B cell (primary cell): ENCODE data around the gene PPP1R10. TPM values are rescaled to one million over a fixed set of nuclear protein-coding genes. Genes with fewer than 3 reads are reported as not detected.

ENCODE experiments used
- ATAC-seq: fragments of 200-7000 bp; cut with Tn5 transposase; one replicate; pipeline ENCODE4 v1.10.0; 2021; ENCODE audit warnings: low read depth, mild to moderate bottlenecking, moderate number of reproducible peaks, moderate library complexity
- CTCF ChIA-PET: fragments of 350-600 bp; sonication (Branson Sonifier 250); formaldehyde crosslinking; loops from one replicate; lab custom pipeline; 2021; ENCODE audit warnings: antibody characterized with exemption, inconsistent platforms; lab: Charles Lee
- POLR2A ChIA-PET: fragments of 350-600 bp; sonication (Branson Sonifier 250); formaldehyde crosslinking; loops from one replicate; lab custom pipeline; 2021; ENCODE audit warnings: antibody characterized with exemption; lab: Charles Lee
- DNase-seq: peaks from one replicate; pipeline ENCODE4 v3.0.0; 2013
- H2AFZ ChIP-seq: 2 replicates; pipeline ENCODE4 v1.6.1; 2012; ENCODE audit warnings: mild to moderate bottlenecking, low read depth, low read length; ENCODE audit not compliant: insufficient read depth, poor library complexity, severe bottlenecking
- H3K27ac ChIP-seq, 2 donors: 1 replicate in 1 of 2; 2 replicates in 1 of 2; pipeline ENCODE4 v1.5.1; 2012 to 2013; ENCODE audit warnings: low read length in 2 of 2, mild to moderate bottlenecking in 2 of 2, moderate library complexity in 1 of 2
- H3K27me3 ChIP-seq, 4 experiments: fragments of 200-600 bp in 1 of 4; sonication (generic) in 1 of 4; replicated peaks in 1 of 4; 1 replicate in 2 of 4; 2 replicates in 2 of 4; pipeline versions ENCODE4 v1.6.1 to v1.7.0; 2013 to 2016; ENCODE audit warnings: low read length in 3 of 4, mild to moderate bottlenecking in 2 of 4, mixed read lengths in 1 of 4, moderate library complexity in 1 of 4; ENCODE audit not compliant: insufficient read depth in 4 of 4, control insufficient read depth in 3 of 4; ENCODE audit errors: control extremely low read depth in 1 of 4
- H3K36me3 ChIP-seq, 2 experiments: replicated peaks in 1 of 2; 1 replicate in 1 of 2; 2 replicates in 1 of 2; pipeline versions ENCODE4 v1.6.1 to v1.7.1; 2013; ENCODE audit warnings: low read length in 1 of 2; ENCODE audit not compliant: insufficient read depth in 2 of 2, control insufficient read depth in 1 of 2; ENCODE audit errors: control extremely low read depth in 1 of 2, extremely low read depth in 1 of 2
- H3K4me1 ChIP-seq, 2 donors: fragments of 200-600 bp in 1 of 2; sonication (generic) in 1 of 2; 1 replicate in 1 of 2; 2 replicates in 1 of 2; pipeline versions ENCODE4 v1.5.1 to v1.6.1; 2013 to 2017; ENCODE audit warnings: low read length in 2 of 2; ENCODE audit not compliant: control insufficient read depth in 2 of 2, insufficient read depth in 2 of 2
- H3K4me2 ChIP-seq: replicated peaks from 2 replicates; pipeline ENCODE3; 2012; ENCODE audit warnings: mild to moderate bottlenecking, low read depth, low read length; ENCODE audit not compliant: poor library complexity, severe bottlenecking
- H3K4me3 ChIP-seq, 5 experiments: fragments of 200-600 bp in 1 of 5; sonication (generic) in 1 of 5; 1 replicate in 3 of 5; 2 replicates in 2 of 5; pipeline versions ENCODE4 v1.5.1 to v1.7.0; 2011 to 2016; ENCODE audit warnings: low read length in 4 of 5, mild to moderate bottlenecking in 4 of 5, low read depth in 2 of 5, control low read depth in 1 of 5, moderate library complexity in 1 of 5; ENCODE audit not compliant: insufficient read depth in 1 of 5; ENCODE audit errors: control extremely low read depth in 1 of 5, extremely low read depth in 1 of 5
- H3K79me2 ChIP-seq: fragments of 200-600 bp; sonication (generic); one replicate; pipeline ENCODE4 v1.6.0; 2016; ENCODE audit warnings: low read length; ENCODE audit not compliant: control insufficient read depth, insufficient read depth
- H3K9ac ChIP-seq: fragments of 200-600 bp; sonication (generic); 2 replicates; pipeline ENCODE4 v1.6.1; 2017; ENCODE audit warnings: mild to moderate bottlenecking, low read length, moderate library complexity
- H3K9me3 ChIP-seq, 3 donors: one replicate each; pipeline versions ENCODE4 v1.6.1 to v1.7.1; 2013; ENCODE audit warnings: low read length in 2 of 3; ENCODE audit not compliant: control insufficient read depth in 2 of 3, insufficient read depth in 1 of 3; ENCODE audit errors: control extremely low read depth in 1 of 3
- H4K20me1 ChIP-seq: 2 replicates; pipeline ENCODE4 v1.6.0; 2012; ENCODE audit warnings: mild to moderate bottlenecking, low read length; ENCODE audit not compliant: insufficient read depth, control insufficient read depth, poor library complexity, severe bottlenecking
- H3K27ac Mint-ChIP-seq: one replicate; pipeline ENCODE4 v1.8.0; 2021; ENCODE audit warnings: mixed read lengths
- H3K27me3 Mint-ChIP-seq: one replicate; pipeline ENCODE4 v1.8.0; 2021; ENCODE audit warnings: mixed read lengths
- H3K4me1 Mint-ChIP-seq: one replicate; pipeline ENCODE4 v1.8.0; 2021; ENCODE audit warnings: mixed read lengths
- H3K4me3 Mint-ChIP-seq: one replicate; pipeline ENCODE4 v1.8.0; 2021; ENCODE audit warnings: mixed read lengths
- H3K9me3 Mint-ChIP-seq: one replicate; pipeline ENCODE4 v1.8.0; 2022; ENCODE audit warnings: mixed read lengths; ENCODE audit not compliant: insufficient read depth
- CTCF ChIP-seq: fragments of 200-600 bp; IDR thresholded peaks from one replicate; pipeline ENCODE4 v1.8.0; 2022; ENCODE audit warnings: antibody characterized with exemption, mild to moderate bottlenecking
- EZH2 ChIP-seq: IDR thresholded peaks from 2 replicates; pipeline ENCODE4 v1.6.1; 2012; ENCODE audit warnings: borderline replicate concordance, low read depth, mild to moderate bottlenecking, moderate library complexity, low read length; ENCODE audit not compliant: insufficient read depth, poor library complexity, severe bottlenecking
- WGBS: methylation state at CpG from one replicate; pipeline ENCODE4 v1.1.5; 2013; ENCODE audit warnings: missing lambda C conversion rate; ENCODE audit not compliant: insufficient coverage; 5-methylcytosine and 5-hydroxymethylcytosine counted together
- intact Hi-C: fragments of 100-400 bp; cut with micrococcal nuclease; formaldehyde crosslinking; loops from one replicate; pipeline ENCODE4 v1.10.0; 2022
- polyA plus RNA-seq: library from polyadenylated mRNA; depleted of rRNA; stranded (reverse); fragments of >200 nt; gene quantifications from 2 replicates; pipeline ENCODE4 v1.2.3, GENCODE V29; 2012
- total RNA-seq, 2 donors: library from RNA; stranded (reverse); fragments of 120-200 nt in 1 of 2; gene quantifications; 1 replicate in 1 of 2; 2 replicates in 1 of 2; pipeline versions ENCODE4 v1.2.3 to v1.2.4, GENCODE V29; 2013 to 2022

Gene PPP1R10
- total and polyA plus RNA-seq, 2 donors (not counting 1 experiment from before 2014, with no cell fraction given) = 40.7 to 177 TPM

GRCh38 chr6:30600451-30600961, 16.5 kb downstream of the PPP1R10 start:
- Histone ChIP-seq H4K20me1 (peaks cover 32% of the 10 kb centered on the region), H3K79me2 (peaks cover 6% of the 10 kb centered on the region), H3K27ac (no peak overlapping the region), H3K4me2 (no peak overlapping the region), H3K4me3 (no peak overlapping the region), H3K9me3 (no peaks in the 10 kb centered on the region), H3K27me3 (no peaks in the 10 kb centered on the region), H2AFZ (no peak overlapping the region), H3K9ac (no peak overlapping the region), H3K36me3 (peaks cover 3 to 53% of the 10 kb centered on the region in 2 experiments), H3K4me1 (peaks cover 0 to 6% of the 10 kb centered on the region in 2 donors)
- CTCF ChIA-PET = interaction anchor here (1.4 to 12.2 kb wide), 7 partner anchors 9 to 123 kb away, joined by 3 to 295 read pairs (median 7); no protein-coding TSS in a partner anchor
- Mint-ChIP-seq H3K27ac (no peak overlapping the region), H3K9me3 (no peaks in the 10 kb centered on the region), H3K4me1 (peaks cover 6% of the 10 kb centered on the region), H3K27me3 (no peaks in the 10 kb centered on the region), H3K4me3 (no peak overlapping the region)
- TF ChIP-seq EZH2 (no peak), CTCF (no peak)
- WGBS = 94% methylated on average over 10 of the region's 10 CpGs
- DNase-seq = no peak
- intact Hi-C loops = no loop called here
- no peak for ATAC-seq
- POLR2A ChIA-PET = interaction anchor here (1.1 kb wide), 1 partner anchor 14 kb away, joined by 5 read pairs; no protein-coding TSS in a partner anchor

GRCh38 chr6:30599625-30600324, 17.3 kb downstream of the PPP1R10 start:
- DNase-seq (no peak), ATAC-seq (no peak)
- intact Hi-C loops = no loop called here
- Mint-ChIP-seq H3K9me3 (no peaks in the 10 kb centered on the region), H3K4me3 (no peak overlapping the region), H3K4me1 (peaks cover 6% of the 10 kb centered on the region), H3K27me3 (no peaks in the 10 kb centered on the region), H3K27ac (no peak overlapping the region)
- no peak overlapping the region for H3K4me2 ChIP-seq
- H3K27me3 ChIP-seq = no peaks in the 10 kb centered on the region
- H3K36me3 ChIP-seq = peaks cover 5 to 48% of the 10 kb centered on the region in 2 experiments
- H4K20me1 ChIP-seq = peaks cover 26% of the 10 kb centered on the region
- H3K79me2 ChIP-seq = peaks cover under 1% of the 10 kb centered on the region
- ChIA-PET POLR2A (interaction anchor here (0.5 to 0.6 kb wide), 3 partner anchors 9 to 137 kb away, joined by 3 to 5 read pairs (median 4); no protein-coding TSS in a partner anchor), CTCF (interaction anchor here (1.6 to 12.2 kb wide), 5 partner anchors 12 to 123 kb away, joined by 3 to 295 read pairs (median 24); no protein-coding TSS in a partner anchor)
- no peak for TF ChIP-seq EZH2
- no peak for TF ChIP-seq CTCF
- H3K27ac ChIP-seq = peak overlapping the region in 1 of 2 donors; percentile 53
- H3K4me1 ChIP-seq = peaks cover 0 to 6% of the 10 kb centered on the region in 2 donors
- H2AFZ ChIP-seq = no peak overlapping the region
- H3K4me3 ChIP-seq = no peak overlapping the region
- H3K9ac ChIP-seq = no peak overlapping the region
- WGBS = 96% methylated on average over 11 of the region's 13 CpGs
- H3K9me3 ChIP-seq = no peaks in the 10 kb centered on the region
